ENCODE results near the gene LMF1. TPM values are rescaled to one million over a fixed set of nuclear protein-coding genes. Genes with fewer than 3 reads are reported as not detected.
A peak's percentile ranks its signal among the peaks of the same experiment; 100 is the strongest.

The LMF1 gene
- total and polyA plus RNA-seq, 2 donors (not counting 1 experiment from before 2014, with no cell fraction given), result 36.4 to 63.2 TPM

- Mint-ChIP-seq H3K4me3 (peak overlapping the region; percentile 99), H3K27ac (peak overlapping the region; percentile 96), H3K4me1 (peaks cover 8% of the 10 kb centered on the region), H3K27me3 (peaks cover 16% of the 10 kb centered on the region), H3K9me3 (ENCODE audit: insufficient read depth) (no peaks in the 10 kb centered on the region)
- Histone ChIP-seq H3K36me3 (replicated peaks in 1 of 2; ENCODE audit: control extremely low read depth in 1 of 2, control insufficient read depth in 1 of 2, extremely low read depth in 1 of 2, insufficient read depth in 2 of 2, low read length in 1 of 2) (no peaks in the 10 kb centered on the region), H2AFZ (ENCODE audit: insufficient read depth, low read depth, low read length, poor library complexity, severe bottlenecking) (peak overlapping the region; percentile 78), H3K9me3 (ENCODE audit: control extremely low read depth in 1 of 3, control insufficient read depth in 2 of 3, insufficient read depth in 1 of 3, low read length in 2 of 3) (peaks cover 0 to 7% (median 0%) of the 10 kb centered on the region in 3 donors), H3K27ac (ENCODE audit: low read length in 2 of 2) (peak overlapping the region; percentile 73 to 92), H3K4me2 (replicated peaks; ENCODE audit: low read depth, low read length, poor library complexity, severe bottlenecking) (peak overlapping the region; percentile 90), H3K4me1 (ENCODE audit: control insufficient read depth in 2 of 2, insufficient read depth in 2 of 2, low read length in 2 of 2) (peaks cover 5 to 18% of the 10 kb centered on the region in 2 donors), H3K79me2 (ENCODE audit: control insufficient read depth, insufficient read depth, low read length) (peaks cover 15% of the 10 kb centered on the region), H4K20me1 (ENCODE audit: control insufficient read depth, insufficient read depth, low read length, poor library complexity, severe bottlenecking) (no peaks in the 10 kb centered on the region), H3K9ac (ENCODE audit: low read length) (peak overlapping the region; percentile 75), H3K27me3 (replicated peaks in 1 of 4; ENCODE audit: control extremely low read depth in 1 of 4, control insufficient read depth in 3 of 4, insufficient read depth in 4 of 4, low read length in 3 of 4) (peaks cover 0 to 15% (median 2%) of the 10 kb centered on the region in 4 experiments), H3K4me3 (ENCODE audit: control extremely low read depth in 1 of 5, extremely low read depth in 1 of 5, insufficient read depth in 1 of 5, low read depth in 2 of 5, low read length in 4 of 5) (peak overlapping the region; percentile 68 to 82 (median 78))
- ATAC-seq (ENCODE audit: low read depth), result no peak
- WGBS (ENCODE audit: insufficient coverage), result 30% methylated on average over 16 of the region's 19 CpGs
- no peak for DNase-seq
- no peak for TF ChIP-seq EZH2 (IDR thresholded peaks at IDR 0.05; ENCODE audit: borderline replicate concordance, insufficient read depth, low read depth, low read length, poor library complexity, severe bottlenecking)
- TF ChIP-seq, protein P1, sequence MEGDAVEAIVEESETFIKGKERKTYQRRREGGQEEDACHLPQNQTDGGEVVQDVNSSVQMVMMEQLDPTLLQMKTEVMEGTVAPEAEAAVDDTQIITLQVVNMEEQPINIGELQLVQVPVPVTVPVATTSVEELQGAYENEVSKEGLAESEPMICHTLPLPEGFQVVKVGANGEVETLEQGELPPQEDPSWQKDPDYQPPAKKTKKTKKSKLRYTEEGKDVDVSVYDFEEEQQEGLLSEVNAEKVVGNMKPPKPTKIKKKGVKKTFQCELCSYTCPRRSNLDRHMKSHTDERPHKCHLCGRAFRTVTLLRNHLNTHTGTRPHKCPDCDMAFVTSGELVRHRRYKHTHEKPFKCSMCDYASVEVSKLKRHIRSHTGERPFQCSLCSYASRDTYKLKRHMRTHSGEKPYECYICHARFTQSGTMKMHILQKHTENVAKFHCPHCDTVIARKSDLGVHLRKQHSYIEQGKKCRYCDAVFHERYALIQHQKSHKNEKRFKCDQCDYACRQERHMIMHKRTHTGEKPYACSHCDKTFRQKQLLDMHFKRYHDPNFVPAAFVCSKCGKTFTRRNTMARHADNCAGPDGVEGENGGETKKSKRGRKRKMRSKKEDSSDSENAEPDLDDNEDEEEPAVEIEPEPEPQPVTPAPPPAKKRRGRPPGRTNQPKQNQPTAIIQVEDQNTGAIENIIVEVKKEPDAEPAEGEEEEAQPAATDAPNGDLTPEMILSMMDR (IDR thresholded peaks at IDR 0.05), result no peak
- ChIA-PET POLR2A (no interaction called here), CTCF (no interaction called here)
- intact Hi-C loops (cut with micrococcal nuclease), result no loop called here
Measured at GRCh38 chr16:808085-808386, 162.7 kb downstream of the LMF1 start.

GRCh38 chr16:807347-808084 lies 163.3 kb downstream of the LMF1 start:
- Histone ChIP-seq H3K4me1 (ENCODE audit: control insufficient read depth in 2 of 2, insufficient read depth in 2 of 2, low read length in 2 of 2) (peaks cover 5 to 18% of the 10 kb centered on the region in 2 donors), H3K79me2 (ENCODE audit: control insufficient read depth, insufficient read depth, low read length) (peaks cover 15% of the 10 kb centered on the region), H4K20me1 (ENCODE audit: control insufficient read depth, insufficient read depth, low read length, poor library complexity, severe bottlenecking) (no peaks in the 10 kb centered on the region), H3K36me3 (replicated peaks in 1 of 2; ENCODE audit: control extremely low read depth in 1 of 2, control insufficient read depth in 1 of 2, extremely low read depth in 1 of 2, insufficient read depth in 2 of 2, low read length in 1 of 2) (no peaks in the 10 kb centered on the region), H3K9ac (ENCODE audit: low read length) (peak overlapping the region; percentile 75), H3K4me2 (replicated peaks; ENCODE audit: low read depth, low read length, poor library complexity, severe bottlenecking) (peak overlapping the region; percentile 90), H3K27me3 (replicated peaks in 1 of 4; ENCODE audit: control extremely low read depth in 1 of 4, control insufficient read depth in 3 of 4, insufficient read depth in 4 of 4, low read length in 3 of 4) (peaks cover 0 to 13% (median 0%) of the 10 kb centered on the region in 4 experiments), H3K9me3 (ENCODE audit: control extremely low read depth in 1 of 3, control insufficient read depth in 2 of 3, insufficient read depth in 1 of 3, low read length in 2 of 3) (peaks cover 0 to 6% (median 0%) of the 10 kb centered on the region in 3 donors), H2AFZ (ENCODE audit: insufficient read depth, low read depth, low read length, poor library complexity, severe bottlenecking) (peak overlapping the region; percentile 78), H3K27ac (ENCODE audit: low read length in 2 of 2) (peak overlapping the region; percentile 73 to 92), H3K4me3 (ENCODE audit: control extremely low read depth in 1 of 5, extremely low read depth in 1 of 5, insufficient read depth in 1 of 5, low read depth in 2 of 5, low read length in 4 of 5) (peak overlapping the region; percentile 68 to 82 (median 78))
- TF ChIP-seq, protein P1 (IDR thresholded peaks at IDR 0.05), result no peak
- no peak for TF ChIP-seq EZH2 (IDR thresholded peaks at IDR 0.05; ENCODE audit: borderline replicate concordance, insufficient read depth, low read depth, low read length, poor library complexity, severe bottlenecking)
- Mint-ChIP-seq H3K4me1 (peaks cover 8% of the 10 kb centered on the region), H3K27me3 (peaks cover 12% of the 10 kb centered on the region), H3K9me3 (ENCODE audit: insufficient read depth) (no peaks in the 10 kb centered on the region), H3K4me3 (peak overlapping the region; percentile 99), H3K27ac (peak overlapping the region; percentile 96)
- intact Hi-C loops (cut with micrococcal nuclease), result loop anchor here (1.0 to 2.0 kb wide), 2 partner anchors 19 to 163 kb away; partner anchors contain the start of genes CHTF18, LMF1 and RPUSD1
- ATAC-seq (ENCODE audit: low read depth), result peak; percentile 97
- CTCF ChIA-PET, result no interaction called here
- DNase-seq, result peak; percentile 89
- POLR2A ChIA-PET, result interaction anchor here (0.5 kb wide), 1 partner anchor 1347 kb away, joined by 5 read pairs; no protein-coding TSS in a partner anchor
- WGBS (ENCODE audit: insufficient coverage), result 5% methylated on average over 80 of the region's 80 CpGs

Data from B cell (primary cell).